ENCODE data around the gene TOX2.

Gene TOX2

GRCh38 chr20:43994486-43995100 is 79.9 kb downstream of the TOX2 start:
- H3K4me3 Mint-ChIP-seq: no peak overlapping the region
- H3K27ac Mint-ChIP-seq: no peak overlapping the region
- no peaks in the 10 kb centered on the region for H3K36me3 Mint-ChIP-seq (ENCODE audit: low read depth)
- DNase-seq: no peak
- TF ChIP-seq, protein P1, sequence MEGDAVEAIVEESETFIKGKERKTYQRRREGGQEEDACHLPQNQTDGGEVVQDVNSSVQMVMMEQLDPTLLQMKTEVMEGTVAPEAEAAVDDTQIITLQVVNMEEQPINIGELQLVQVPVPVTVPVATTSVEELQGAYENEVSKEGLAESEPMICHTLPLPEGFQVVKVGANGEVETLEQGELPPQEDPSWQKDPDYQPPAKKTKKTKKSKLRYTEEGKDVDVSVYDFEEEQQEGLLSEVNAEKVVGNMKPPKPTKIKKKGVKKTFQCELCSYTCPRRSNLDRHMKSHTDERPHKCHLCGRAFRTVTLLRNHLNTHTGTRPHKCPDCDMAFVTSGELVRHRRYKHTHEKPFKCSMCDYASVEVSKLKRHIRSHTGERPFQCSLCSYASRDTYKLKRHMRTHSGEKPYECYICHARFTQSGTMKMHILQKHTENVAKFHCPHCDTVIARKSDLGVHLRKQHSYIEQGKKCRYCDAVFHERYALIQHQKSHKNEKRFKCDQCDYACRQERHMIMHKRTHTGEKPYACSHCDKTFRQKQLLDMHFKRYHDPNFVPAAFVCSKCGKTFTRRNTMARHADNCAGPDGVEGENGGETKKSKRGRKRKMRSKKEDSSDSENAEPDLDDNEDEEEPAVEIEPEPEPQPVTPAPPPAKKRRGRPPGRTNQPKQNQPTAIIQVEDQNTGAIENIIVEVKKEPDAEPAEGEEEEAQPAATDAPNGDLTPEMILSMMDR (IDR thresholded peaks at IDR 0.05): no peak
- H3K9me3 Mint-ChIP-seq: no peaks in the 10 kb centered on the region
- peaks cover 16% of the 10 kb centered on the region for H3K27me3 Mint-ChIP-seq (ENCODE audit: low read depth, poor library complexity)
- H3K4me1 Mint-ChIP-seq: no peaks in the 10 kb centered on the region

GRCh38 chr20:43995645-43996044 is 81.0 kb downstream of the TOX2 start:
- H3K4me3 Mint-ChIP-seq: no peak overlapping the region
- TF ChIP-seq, protein P1 (IDR thresholded peaks at IDR 0.05): no peak
- H3K27me3 Mint-ChIP-seq (ENCODE audit: low read depth, poor library complexity): peaks cover 22% of the 10 kb centered on the region
- no peaks in the 10 kb centered on the region for H3K4me1 Mint-ChIP-seq
- H3K9me3 Mint-ChIP-seq: no peaks in the 10 kb centered on the region
- H3K36me3 Mint-ChIP-seq (ENCODE audit: low read depth): no peaks in the 10 kb centered on the region
- DNase-seq: no peak
- no peak overlapping the region for H3K27ac Mint-ChIP-seq

DNA sequence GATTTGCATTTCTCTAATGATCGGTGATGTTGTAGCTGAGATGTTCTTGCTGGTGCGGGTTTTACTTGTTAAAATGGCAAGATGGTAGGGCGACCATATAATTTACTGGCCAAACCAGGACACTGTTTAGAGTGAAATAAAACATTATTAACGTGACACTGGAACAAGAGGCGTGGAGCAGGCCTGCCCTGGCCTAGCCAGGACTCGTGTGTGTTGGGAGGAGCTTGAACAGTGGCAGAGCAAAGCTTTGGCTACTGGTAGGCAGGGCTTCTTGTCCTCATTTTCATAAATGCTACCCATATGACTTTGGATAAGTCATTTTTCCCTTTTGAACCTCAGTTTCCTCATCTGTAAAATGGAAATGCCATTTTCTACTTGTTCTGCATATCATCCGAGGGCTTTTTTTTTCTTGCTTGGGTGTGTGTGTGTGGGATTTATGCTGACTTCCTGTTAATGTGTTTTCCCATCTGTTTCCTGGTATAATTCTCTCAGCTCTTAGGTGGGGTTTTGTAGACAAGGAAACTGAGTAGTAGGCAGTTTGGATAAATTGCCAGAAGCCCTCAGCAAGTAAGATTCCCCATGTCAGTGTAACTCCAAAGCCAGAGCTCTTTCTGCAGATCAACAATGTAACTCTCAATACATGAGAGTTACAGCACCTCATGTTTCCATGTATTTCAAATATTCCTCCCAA is 81.7 kb downstream of the TOX2 start:
- Mint-ChIP-seq H3K27me3 (ENCODE audit: low read depth, poor library complexity) (peaks cover 23% of the 10 kb centered on the region), H3K4me3 (no peak overlapping the region), H3K9me3 (no peaks in the 10 kb centered on the region), H3K27ac (peak overlapping the region; percentile 3), H3K4me1 (no peaks in the 10 kb centered on the region), H3K36me3 (ENCODE audit: low read depth) (no peaks in the 10 kb centered on the region)
- TF ChIP-seq, protein P1 (IDR thresholded peaks at IDR 0.05): no peak
- no peak for DNase-seq

DNA sequence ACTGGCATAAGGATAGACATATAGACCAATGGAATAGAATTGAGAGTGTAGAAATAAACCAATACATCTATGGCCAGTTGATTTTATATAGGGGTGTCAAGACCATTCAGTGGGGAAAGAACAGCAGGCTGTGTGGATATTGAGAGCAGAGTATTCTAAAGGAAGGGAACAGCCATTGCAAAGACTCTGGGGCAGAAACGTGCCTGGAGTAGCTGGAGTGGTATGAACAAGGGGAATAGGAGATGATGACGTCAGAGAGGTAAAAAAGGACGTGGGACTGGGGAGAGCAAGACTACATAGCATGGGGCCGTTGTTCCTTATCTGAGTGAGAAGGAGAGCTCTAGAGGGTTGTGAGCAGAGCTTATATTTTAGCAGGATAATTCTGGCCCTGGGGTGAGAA is 85.2 kb downstream of the TOX2 start:
- TF ChIP-seq, protein P1 (IDR thresholded peaks at IDR 0.05): no peak
- Mint-ChIP-seq H3K4me3 (no peak overlapping the region), H3K27me3 (ENCODE audit: low read depth, poor library complexity) (peaks cover 20% of the 10 kb centered on the region), H3K4me1 (no peaks in the 10 kb centered on the region), H3K36me3 (ENCODE audit: low read depth) (no peaks in the 10 kb centered on the region), H3K27ac (no peak overlapping the region), H3K9me3 (no peaks in the 10 kb centered on the region)
- DNase-seq: no peak

- Mint-ChIP-seq H3K4me3 (no peak overlapping the region), H3K36me3 (ENCODE audit: low read depth) (no peaks in the 10 kb centered on the region), H3K27ac (no peak overlapping the region), H3K4me1 (no peaks in the 10 kb centered on the region), H3K9me3 (no peaks in the 10 kb centered on the region), H3K27me3 (ENCODE audit: low read depth, poor library complexity) (peaks cover 29% of the 10 kb centered on the region)
- TF ChIP-seq, protein P1 (IDR thresholded peaks at IDR 0.05): no peak
- DNase-seq: no peak
Observed at GRCh38 chr20:44001667-44002596, 87.3 kb downstream of the TOX2 start.
